Activated T-cell treated with anti-CD3 and anti-CD28 coated beads, Interleukin-2, amount 50 U/mL, for 1 hour (primary cell): ENCODE results near the gene CD79B.
A peak's percentile ranks its signal among the peaks of the same experiment; 100 is the strongest.
"Not testable (repeated sequence)": the region's sequence is repeated elsewhere in the genome, so short reads cannot be mapped to it uniquely, and the experiment has no call there.

Source experiments
- DNase-seq: peaks from one replicate; pipeline ENCODE4 v3.0.0-alpha.2; 2020

The CD79B gene

GRCh38 chr17:63930951-63931575 is 1.1 kb downstream of the CD79B start:
- peak; percentile 61 for DNase-seq

DNA sequence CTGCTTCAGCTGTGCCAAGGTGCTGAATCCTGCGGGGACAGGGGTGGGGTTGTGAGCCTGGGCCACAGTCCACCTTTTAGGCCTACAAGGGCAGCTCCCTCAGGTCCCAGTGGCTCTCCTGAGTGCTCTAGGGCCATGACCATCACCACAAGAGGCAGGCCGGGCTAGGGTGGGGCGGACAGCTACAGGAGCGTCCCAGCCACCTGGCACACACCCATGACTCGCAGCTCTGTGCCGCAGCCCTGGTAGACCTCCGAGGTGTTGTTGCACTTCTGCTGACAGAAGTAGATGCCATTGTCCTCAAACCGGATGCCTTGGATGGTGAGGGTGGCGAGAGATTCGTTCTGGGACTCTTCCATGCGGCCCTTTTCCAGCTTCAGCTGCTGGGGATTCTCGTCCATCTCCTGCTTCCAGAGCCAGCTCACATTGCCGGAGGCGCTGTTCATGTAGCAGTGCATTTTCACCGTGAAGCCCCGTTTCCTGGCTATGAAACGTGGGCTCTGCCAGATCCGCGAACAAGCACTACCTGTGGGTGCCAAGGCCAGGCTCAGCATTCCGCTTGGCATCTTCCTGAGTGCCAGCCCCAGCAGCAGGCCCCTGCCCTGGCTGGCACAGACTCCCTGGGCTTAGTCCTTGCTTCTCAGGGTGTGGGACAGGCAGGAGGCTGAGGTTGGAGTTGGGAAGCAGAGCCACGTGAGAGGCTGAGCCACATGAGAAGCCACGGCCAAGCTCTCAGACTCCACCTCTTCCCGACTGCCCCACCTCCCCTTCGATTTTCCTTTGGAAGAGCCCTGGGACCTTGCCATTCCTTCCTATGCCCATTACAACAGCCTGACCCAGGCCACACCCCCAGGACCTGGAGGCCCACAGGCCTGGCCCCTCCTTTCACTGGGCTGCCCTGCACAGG is 2.0 kb downstream of the CD79B start:
- DNase-seq, result no peak

- DNase-seq, result no peak
Measured at GRCh38 chr17:63928966-63929695, 3.0 kb downstream of the CD79B start.

DNA sequence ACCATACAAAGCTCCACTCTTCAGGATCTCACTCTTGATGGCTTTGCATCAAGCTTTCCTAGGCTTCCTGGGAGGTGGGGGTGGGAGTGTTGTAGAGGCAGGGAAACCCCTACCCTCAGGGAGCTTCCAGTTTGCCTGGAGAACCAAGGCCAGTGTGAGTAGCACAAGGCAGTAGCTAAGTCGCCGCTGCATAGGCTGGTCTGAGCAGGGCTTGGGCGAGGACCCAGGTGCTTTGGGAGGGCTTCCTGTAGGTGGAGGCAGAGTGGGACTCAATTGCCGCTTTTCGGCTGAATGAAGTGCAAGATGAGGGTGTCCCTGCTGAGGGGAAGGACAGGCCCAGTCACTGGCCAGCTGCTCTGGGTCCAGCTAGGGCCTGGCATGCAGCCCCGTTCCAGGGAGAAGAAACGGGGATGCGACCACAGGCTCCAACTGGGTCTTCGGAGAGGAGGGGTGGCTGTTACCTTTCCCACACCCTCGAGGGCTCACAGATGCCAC is 3.9 kb downstream of the CD79B start:
- no peak for DNase-seq

- DNase-seq, result no peak
Measured at GRCh38 chr17:63927464-63928171, 4.5 kb downstream of the CD79B start.

DNA sequence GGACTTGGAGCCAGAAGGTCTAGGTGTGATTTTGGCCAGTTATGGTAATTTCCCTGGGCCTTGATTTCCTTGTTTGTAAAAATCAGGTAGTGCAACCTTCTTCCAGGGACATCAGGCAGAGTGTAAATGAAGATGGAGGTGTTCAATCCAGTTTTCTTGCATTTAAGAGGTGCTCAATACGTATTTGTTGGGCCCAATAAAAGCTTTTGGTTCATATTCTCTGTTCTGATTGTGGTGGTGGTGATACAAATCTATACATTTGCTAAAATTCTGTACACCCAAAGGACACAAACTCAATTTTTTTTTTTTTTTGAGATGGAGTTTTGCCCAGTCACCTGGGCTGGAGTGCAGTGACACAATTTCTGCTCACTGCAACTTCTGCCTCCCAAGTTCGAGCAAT is 6.0 kb downstream of the CD79B start:
- DNase-seq, result no peak

GRCh38 chr17:63925615-63926014 is 6.5 kb downstream of the CD79B start:
- DNase-seq, result no peak

GRCh38 chr17:63922402-63922801 is 9.7 kb downstream of the CD79B start:
- not testable (repeated sequence) for DNase-seq

- DNase-seq, result not testable (repeated sequence)
Measured at GRCh38 chr17:63920779-63921178, 11.4 kb downstream of the CD79B start.

GRCh38 chr17:63920050-63920449 is 12.1 kb downstream of the CD79B start:
- not testable (repeated sequence) for DNase-seq

DNA sequence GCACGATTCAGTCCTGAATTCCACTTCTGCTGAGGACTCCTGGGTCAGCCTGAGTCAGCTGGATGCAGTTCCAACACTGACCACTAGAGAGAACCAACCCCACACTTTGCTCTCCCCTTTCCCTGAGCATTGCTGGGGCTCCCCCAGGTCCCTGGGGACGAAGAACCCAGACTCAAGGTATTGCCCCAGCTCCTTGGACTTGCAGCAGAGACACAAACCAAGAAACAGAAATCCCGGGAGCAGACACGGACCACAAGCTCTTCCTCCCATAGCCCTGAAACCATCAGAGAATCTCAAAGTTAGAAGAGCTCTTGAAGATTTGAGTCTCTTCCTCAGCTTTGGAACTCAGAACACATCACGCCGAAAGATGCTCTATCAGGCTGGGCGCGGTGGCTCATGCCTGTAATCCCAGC is 12.8 kb downstream of the CD79B start:
- DNase-seq, result peak; percentile 72

DNA sequence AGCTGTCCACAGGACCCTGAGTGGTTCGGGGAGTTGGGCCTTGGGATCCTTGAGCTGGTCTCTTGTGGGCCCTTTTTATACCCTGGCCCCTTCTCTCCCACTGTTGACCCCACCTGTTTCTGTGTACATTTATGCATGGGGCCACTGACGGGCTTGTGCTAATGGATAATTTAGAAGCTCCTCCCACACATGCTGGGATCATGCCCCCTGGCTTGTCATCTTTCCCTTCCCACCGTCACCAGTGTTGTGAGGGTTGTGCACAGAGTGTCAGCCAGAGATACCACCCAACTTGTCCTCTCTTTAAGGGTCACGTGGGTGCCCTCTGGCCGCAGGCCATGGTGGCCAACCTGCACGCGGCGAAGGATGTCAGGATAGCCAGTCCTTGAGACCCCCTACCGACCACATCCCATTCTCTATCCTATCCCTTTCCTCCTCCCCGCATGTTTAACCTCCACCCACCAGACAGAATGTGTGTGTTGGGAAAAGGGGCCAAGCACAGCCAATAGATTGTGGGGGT is 13.3 kb downstream of the CD79B start, which contains the start of gene GH1:
Gene GH1, minus strand, starts transcription at position 51 of the 517 bp plus-strand sequence. CDS start 63 bp downstream, outside the sequence.
- not testable (repeated sequence) for DNase-seq

GRCh38 chr17:63918305-63918704 is 13.8 kb downstream of the CD79B start:
- DNase-seq, result no peak

GRCh38 chr17:63917646-63918045 is 14.5 kb downstream of the CD79B start:
- no peak for DNase-seq

- DNase-seq, result not testable (repeated sequence)
Measured at GRCh38 chr17:63917206-63917605, 14.9 kb downstream of the CD79B start.

- DNase-seq, result no peak
Measured at GRCh38 chr17:63916566-63917185, 15.5 kb downstream of the CD79B start.

DNA sequence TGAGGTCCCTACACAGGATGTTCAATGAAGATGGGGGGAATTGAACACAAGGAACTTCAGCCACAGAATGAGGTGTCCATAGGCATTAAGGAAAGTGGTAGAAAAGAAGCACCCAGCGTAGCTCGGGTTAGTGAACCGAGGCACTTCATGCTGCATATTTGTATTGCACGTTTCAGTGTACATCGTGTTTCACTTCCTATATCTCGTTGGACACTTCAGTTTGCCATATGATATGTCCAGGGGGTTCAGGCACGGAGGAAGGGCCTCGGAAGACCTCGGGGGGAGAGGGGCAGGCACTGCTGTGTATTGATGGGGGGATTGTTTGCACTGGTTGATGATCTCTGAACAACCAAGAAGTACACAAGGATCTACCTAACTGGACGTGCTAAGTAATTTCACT is 16.4 kb downstream of the CD79B start:
- not testable (repeated sequence) for DNase-seq

DNA sequence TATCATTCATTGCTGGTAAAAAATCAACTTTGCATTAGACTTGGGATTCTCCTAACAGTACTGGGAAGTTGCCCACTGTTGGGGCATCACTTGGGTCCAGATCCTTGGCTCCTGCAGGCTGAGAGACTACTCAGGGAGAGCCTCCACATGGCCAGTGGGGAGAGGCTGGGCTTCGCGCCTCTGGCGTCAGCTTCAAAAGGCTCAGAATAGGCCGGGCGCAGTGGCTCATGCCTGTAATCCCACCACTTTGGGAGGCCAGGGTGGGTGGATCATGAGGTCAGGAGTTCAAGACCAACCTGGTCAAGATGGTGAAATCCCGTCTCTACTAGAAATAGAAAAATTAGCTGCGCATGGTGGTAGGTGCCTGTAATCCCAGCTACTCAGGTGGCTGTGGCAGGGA is 17.7 kb downstream of the CD79B start:
- DNase-seq, result no peak

DNA sequence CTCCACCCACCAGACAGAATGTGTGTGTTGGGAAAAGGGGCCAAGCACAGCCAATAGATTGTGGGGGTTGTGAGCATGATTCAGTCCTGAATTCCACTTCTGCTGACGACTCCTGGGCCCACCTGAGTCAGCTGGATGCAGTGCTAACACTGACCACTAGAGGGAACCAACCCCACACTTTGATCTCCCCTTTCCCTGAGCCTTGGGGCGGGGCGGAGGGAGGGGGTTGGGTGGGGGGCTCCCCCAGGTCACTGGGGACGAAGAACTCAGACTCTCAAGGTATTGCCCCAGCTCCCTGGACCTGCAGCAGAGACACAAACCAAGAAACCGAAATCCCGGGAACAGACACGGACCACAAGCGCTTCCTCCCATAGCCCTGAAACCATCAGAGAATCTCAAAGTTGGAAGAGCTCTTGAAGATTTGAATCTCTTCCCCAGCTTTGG is 20.5 kb downstream of the CD79B start:
- DNase-seq, result peak; percentile 67

DNA sequence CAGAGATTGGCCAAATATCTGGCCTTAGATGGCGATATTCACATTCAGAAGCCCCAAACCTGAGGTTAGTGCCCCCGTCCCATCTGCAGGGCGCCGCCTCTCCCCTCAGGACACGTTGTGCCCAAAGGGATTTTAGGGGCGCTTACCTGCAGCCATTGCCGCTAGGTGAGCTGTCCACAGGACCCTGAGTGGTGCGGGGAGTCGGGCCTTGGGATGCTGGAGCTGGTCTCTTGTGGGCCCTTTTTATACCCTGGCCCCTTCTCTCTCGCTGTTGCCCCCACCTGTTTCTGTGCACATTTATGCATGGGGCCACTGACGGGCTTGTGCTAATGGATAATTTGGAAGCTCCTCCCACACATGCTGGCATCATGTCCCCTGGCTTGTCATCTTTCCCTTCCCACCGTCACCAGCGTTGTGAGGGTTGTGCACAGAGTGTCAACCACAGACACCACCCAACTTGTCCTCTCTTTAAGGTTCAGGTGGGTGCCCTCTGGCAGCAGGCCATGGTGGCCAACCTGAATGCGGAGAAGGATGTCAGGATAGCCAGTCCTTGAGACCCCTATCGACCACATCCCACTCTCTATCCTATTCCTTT is 21.0 kb downstream of the CD79B start, which contains the start of gene CSHL1:
Gene CSHL1, minus strand, starts transcription at position 218 of the 595 bp plus-strand sequence. Its CDS starts 62 bp downstream, at position 156.
- DNase-seq, result no peak

GRCh38 chr17:63910096-63910495 is 22.0 kb downstream of the CD79B start:
- peak; percentile 10 for DNase-seq
